Choroid plexus epithelial cell (primary cell): Measurements from ENCODE around the gene PRR32.
A peak's percentile ranks its signal among the peaks of the same experiment; 100 is the strongest.

Experiments
- DNase-seq: peaks from one replicate; pipeline ENCODE4 v3.0.0-alpha.2; 2010; ENCODE audit warnings: low read depth
- H3K4me3 ChIP-seq: 2 replicates; pipeline ENCODE4 v1.5.1; 2011; ENCODE audit warnings: low read depth, mild to moderate bottlenecking, control low read depth, low read length, moderate library complexity
- CTCF ChIP-seq: conservative IDR thresholded peaks from 2 replicates; pipeline ENCODE4 v1.5.1; 2011; ENCODE audit warnings: low read depth, mild to moderate bottlenecking, control low read depth, inconsistent platforms, low read length, moderate library complexity

Gene PRR32

GRCh38 chrX:126824338-126825007 lies 4.9 kb downstream of the PRR32 start:
- no peak overlapping the region for H3K4me3 ChIP-seq
- no peak for DNase-seq
- TF ChIP-seq CTCF: no peak

- TF ChIP-seq CTCF: no peak
- no peak for DNase-seq
- no peak overlapping the region for H3K4me3 ChIP-seq
Measured at GRCh38 chrX:126825566-126826193, 6.2 kb downstream of the PRR32 start.

- no peak overlapping the region for H3K4me3 ChIP-seq
- peak; percentile 0 for DNase-seq
Measured at GRCh38 chrX:126836186-126836585, 16.7 kb downstream of the PRR32 start.

GRCh38 chrX:126847143-126847542 lies 27.6 kb downstream of the PRR32 start:
- H3K4me3 ChIP-seq: no peak overlapping the region
- no peak for TF ChIP-seq CTCF
- no peak for DNase-seq

More at GRCh38 chrX:126836186-126836585, 16.7 kb downstream of the PRR32 start:
- TF ChIP-seq CTCF: no peak

- DNase-seq: no peak
- no peak overlapping the region for H3K4me3 ChIP-seq
- TF ChIP-seq CTCF: no peak
Measured at GRCh38 chrX:126855839-126856524, 36.5 kb downstream of the PRR32 start.
